ENCODE data around the gene EPN1. TPM values are rescaled to one million over a fixed set of nuclear protein-coding genes. Genes with fewer than 3 reads are reported as not detected.

Gene EPN1
- total and polyA plus RNA-seq, 2 of the 8 experiments (the other 6 are each of a cell fraction or from before 2014, with no cell fraction given) = 49.6 to 200 TPM

GRCh38 chr19:55673465-55673864 lies 1.6 kb upstream of the EPN1 start:
- no peak overlapping the region for H3K4ac ChIP-seq (replicated peaks; ENCODE audit: insufficient read length, low read depth, low read length)
- H3K4me3 ChIP-seq (ENCODE audit: extremely low read depth in 1 of 4, insufficient read depth in 2 of 4, low read depth in 3 of 4, low read length in 4 of 4) = 0 out of 8 replicates have a peak overlapping the region, but pooled peaks of 1 of the 4 experiments have one; percentile 2
- H3K79me1 ChIP-seq (ENCODE audit: low read depth, low read length) = peaks cover 12% of the 10 kb centered on the region
- H2AFZ ChIP-seq (ENCODE audit: low read length) = no peak overlapping the region
- FAIRE-seq (no peak), DNase-seq (ENCODE audit: low read depth in 1 of 2, low spot score in 2 of 2) (no peak)
- no peak overlapping the region for H2BK120ac ChIP-seq (replicated peaks; ENCODE audit: low read depth, low read length)
- no peak overlapping the region for H4K91ac ChIP-seq (replicated peaks; ENCODE audit: insufficient read length, low read length)
- 0 out of 7 replicates have a peak overlapping the region, but pooled peaks of 1 of the 4 experiments have one; percentile 34 for H3K9ac ChIP-seq (replicated peaks in 1 of 4; ENCODE audit: extremely low read depth in 1 of 4, low read depth in 3 of 4, low read length in 3 of 4)
- H3K18ac ChIP-seq (ENCODE audit: extremely low read depth, low read length) = no peak overlapping the region
- no peak overlapping the region for H4K5ac ChIP-seq (ENCODE audit: insufficient read length, low read depth, low read length)
- no peak overlapping the region for H2BK12ac ChIP-seq (ENCODE audit: low read depth, low read length)
- H3K23ac ChIP-seq (ENCODE audit: insufficient read length) = no peak overlapping the region
- 91% methylated on average over 9 of the region's 9 CpGs; no CpG with 5 or more reads in 1 of the 2 experiments for WGBS, 2 experiments (ENCODE audit: extremely low coverage in 1 of 2, insufficient coverage in 1 of 2, insufficient read length in 1 of 2, insufficient replicate concordance in 2 of 2, low coverage in 1 of 2, low lambda C conversion rate in 2 of 2, missing lambda C conversion rate in 1 of 2)
- ChIA-PET CTCF (ENCODE audit: partially characterized antibody) (interaction anchor here (0.7 kb wide), 1 partner anchor 19 kb away, joined by 3 read pairs; the partner anchor contains the start of gene U2AF2), POLR2A (ENCODE audit: partially characterized antibody) (interaction anchor here (0.9 to 2.5 kb wide), 6 partner anchors 9 to 33 kb away, joined by 3 to 18 read pairs (median 4); partner anchors contain the start of genes U2AF2 and ZNF580)
- peaks cover 21 to 64% of the 10 kb centered on the region in 2 experiments for H3K79me2 ChIP-seq (ENCODE audit: control insufficient read depth in 1 of 2, insufficient read depth in 2 of 2, low read length in 2 of 2)
- H3K14ac ChIP-seq (ENCODE audit: insufficient read length) = no peak overlapping the region
- H3K36me3 ChIP-seq (ENCODE audit: control insufficient read depth in 2 of 4, insufficient read depth in 4 of 4, low read length in 3 of 4) = peaks cover 14 to 25% (median 21%) of the 10 kb centered on the region in 4 experiments; a peak in 7 of 8 replicates
- no peaks in the 10 kb centered on the region for H3K27me3 ChIP-seq (replicated peaks in 1 of 4; ENCODE audit: control insufficient read depth in 3 of 4, extremely low read depth in 1 of 4, insufficient read depth in 3 of 4, low read length in 3 of 4)
- peaks cover 20 to 38% of the 10 kb centered on the region in 2 experiments for H4K20me1 ChIP-seq (replicated peaks in 1 of 2; ENCODE audit: control insufficient read depth in 1 of 2, insufficient read depth in 2 of 2, low read length in 2 of 2)
- H2BK5ac ChIP-seq (ENCODE audit: low read depth, low read length) = 0 out of 2 replicates have a peak overlapping the region, but pooled peaks have one; percentile 78
- no peak overlapping the region for H2BK20ac ChIP-seq (ENCODE audit: low read length)
- H3K56ac ChIP-seq (replicated peaks; ENCODE audit: insufficient read length, low read depth, low read length) = no peak overlapping the region
- H3K27ac ChIP-seq (ENCODE audit: low read depth, low read length) = no peak overlapping the region
- H3K23me2 ChIP-seq (ENCODE audit: low read depth, low read length) = peaks cover 5% of the 10 kb centered on the region; the same call in 1 of the 2 replicates
- no peak overlapping the region for H2BK15ac ChIP-seq (ENCODE audit: low read length)
- H3K4me2 ChIP-seq (ENCODE audit: insufficient read depth in 1 of 2, low read depth in 2 of 2, low read length in 2 of 2) = peak overlapping the region; percentile 23 to 58; a peak in 3 of 4 replicates
- H3K4me1 ChIP-seq (replicated peaks in 1 of 4; ENCODE audit: control insufficient read depth in 3 of 4, insufficient read depth in 4 of 4, low read length in 3 of 4) = peaks cover 0 to 11% (median 6%) of the 10 kb centered on the region in 4 experiments; a peak in 5 of 7 replicates
- 0 out of 2 replicates have a peak overlapping the region, but pooled peaks have one; percentile 65 for H2AK5ac ChIP-seq (ENCODE audit: low read depth, low read length)
- H4K8ac ChIP-seq (ENCODE audit: extremely low read depth, insufficient read depth, low read length) = peak overlapping the region; percentile 59; the same call in 1 of the 2 replicates
- no peaks in the 10 kb centered on the region for H3K9me3 ChIP-seq (ENCODE audit: insufficient read depth in 2 of 2, low read depth in 1 of 2, low read length in 1 of 2)
- TF ChIP-seq ATF2 (IDR thresholded peaks at IDR 0.05; ENCODE audit: low read length) (no peak), RFX5 (IDR thresholded peaks at IDR 0.05; ENCODE audit: borderline replicate concordance, low read depth, low read length) (no peak), CHD2 (IDR thresholded peaks at IDR 0.05; ENCODE audit: low read length) (no peak), KDM1A (IDR thresholded peaks at IDR 0.05; ENCODE audit: borderline replicate concordance, low read length) (no peak), RXRA (IDR thresholded peaks at IDR 0.05; ENCODE audit: insufficient read depth, low read depth, low read length) (no peak), PHF8 (conservative IDR thresholded peaks at IDR 0.05; ENCODE audit: low read depth, low read length) (no peak), TAF7 (optimal IDR thresholded peaks at IDR 0.05; ENCODE audit: borderline replicate concordance, low read depth, low read length) (no peak), E2F6 (IDR thresholded peaks at IDR 0.05) (no peak), CTBP2 (IDR thresholded peaks at IDR 0.05; ENCODE audit: borderline replicate concordance, insufficient read depth, insufficient read length, low read length) (no peak), GTF2F1 (IDR thresholded peaks at IDR 0.05; ENCODE audit: borderline replicate concordance, low read depth, low read length) (no peak)

Measured in H1 (cell line).